HCT116 (cell line): ENCODE measurements around the gene ZSWIM3.

ENCODE experiments used
- ATF3 ChIP-seq: IDR thresholded peaks from 2 replicates; pipeline ENCODE4 v1.6.1; 2012
- CEBPB ChIP-seq: IDR thresholded peaks from 2 replicates; pipeline ENCODE4 v1.6.1; 2012; ENCODE audit warnings: low read depth
- EGR1 ChIP-seq: IDR thresholded peaks from 2 replicates; pipeline ENCODE4 v1.6.1; 2012; ENCODE audit warnings: low read depth
- ELF1 ChIP-seq: IDR thresholded peaks from 2 replicates; pipeline ENCODE4 v1.6.1; 2012; ENCODE audit warnings: low read depth, borderline replicate concordance
- EZH2 ChIP-seq: fragments of 200-600 bp; sonication (generic); IDR thresholded peaks from 2 replicates; pipeline ENCODE4 v1.6.1; 2017; ENCODE audit warnings: antibody characterized with exemption, mixed run types
- POLR2A ChIP-seq: IDR thresholded peaks from 2 replicates; pipeline ENCODE4 v1.7.0; 2011; ENCODE audit warnings: borderline replicate concordance; ENCODE audit not compliant: insufficient read depth, insufficient read length; ENCODE audit errors: extremely low read depth
- POLR2AphosphoS5 ChIP-seq: IDR thresholded peaks from 2 replicates; pipeline ENCODE4 v1.6.1; 2011; ENCODE audit warnings: mild to moderate bottlenecking, low read depth, low read length, moderate library complexity
- SP1 ChIP-seq: IDR thresholded peaks from 2 replicates; pipeline ENCODE4 v1.6.1; 2012; ENCODE audit warnings: low read depth
- YY1 ChIP-seq: IDR thresholded peaks from 2 replicates; pipeline ENCODE4 v1.6.1; 2011; ENCODE audit warnings: low read length, low read depth, moderate library complexity, mild to moderate bottlenecking; ENCODE audit not compliant: insufficient replicate concordance; ENCODE audit errors: extremely low read depth
- TF ChIP-seq, protein P1 (sequence below), 3 experiments: fragments of 200-600 bp in 1 of 3; sonication (generic) in 1 of 3; IDR thresholded peaks in 2 of 3; conservative IDR thresholded peaks in 1 of 3; 2 replicates each; pipeline ENCODE4 v1.5.1; 2012 to 2017; ENCODE audit warnings: low read depth in 2 of 3, low read length in 2 of 3, antibody characterized with exemption in 1 of 3, borderline replicate concordance in 1 of 3, control low read depth in 1 of 3, mild to moderate bottlenecking in 1 of 3, mixed read lengths in 1 of 3, mixed run types in 1 of 3, moderate library complexity in 1 of 3; ENCODE audit not compliant: insufficient read depth in 1 of 3

DNA sequence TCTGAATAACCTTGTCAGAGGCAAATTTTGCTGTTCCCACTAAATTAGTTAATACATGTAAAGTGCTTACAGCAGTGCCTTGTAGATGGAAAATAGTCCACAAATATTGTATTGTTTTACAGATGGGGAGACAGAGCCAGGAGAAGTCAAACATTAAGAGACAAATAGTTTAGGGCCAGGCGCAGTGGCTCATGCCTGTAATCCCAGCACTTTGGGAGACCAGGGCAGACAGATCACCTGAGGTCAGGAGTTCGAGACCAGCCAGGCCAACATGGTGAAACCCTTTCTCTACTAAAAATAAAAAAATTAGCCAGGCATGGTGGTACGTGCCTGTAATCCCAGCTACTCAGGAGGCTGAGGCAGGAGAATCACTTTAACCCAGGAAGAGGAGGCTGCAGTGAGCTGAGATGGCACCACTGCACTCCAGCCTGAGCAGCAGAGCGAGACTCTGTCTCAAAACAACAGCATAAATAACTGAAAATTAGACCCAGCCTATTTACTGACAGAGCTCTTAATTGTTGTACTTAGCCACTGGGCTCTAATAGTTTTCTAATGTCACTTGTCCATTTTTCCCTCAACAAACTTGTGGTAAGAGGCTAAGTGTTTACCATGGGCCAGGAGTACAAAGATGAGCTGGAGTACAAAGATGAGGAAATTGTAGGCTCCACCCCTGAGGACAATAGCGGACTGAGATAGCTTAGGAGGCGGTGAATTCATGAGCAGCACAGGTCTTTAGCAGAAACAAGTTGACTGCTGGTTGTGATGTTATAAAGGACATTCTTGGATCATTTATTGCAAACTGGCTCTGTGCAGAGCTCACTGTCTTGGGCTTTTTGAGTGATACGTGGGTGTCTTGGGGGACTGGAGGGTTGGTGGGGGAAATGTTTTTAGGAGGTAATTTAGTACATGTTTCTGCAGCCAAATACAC lies 6.4 kb downstream of the ZSWIM3 start:
- TF ChIP-seq, protein P1, sequence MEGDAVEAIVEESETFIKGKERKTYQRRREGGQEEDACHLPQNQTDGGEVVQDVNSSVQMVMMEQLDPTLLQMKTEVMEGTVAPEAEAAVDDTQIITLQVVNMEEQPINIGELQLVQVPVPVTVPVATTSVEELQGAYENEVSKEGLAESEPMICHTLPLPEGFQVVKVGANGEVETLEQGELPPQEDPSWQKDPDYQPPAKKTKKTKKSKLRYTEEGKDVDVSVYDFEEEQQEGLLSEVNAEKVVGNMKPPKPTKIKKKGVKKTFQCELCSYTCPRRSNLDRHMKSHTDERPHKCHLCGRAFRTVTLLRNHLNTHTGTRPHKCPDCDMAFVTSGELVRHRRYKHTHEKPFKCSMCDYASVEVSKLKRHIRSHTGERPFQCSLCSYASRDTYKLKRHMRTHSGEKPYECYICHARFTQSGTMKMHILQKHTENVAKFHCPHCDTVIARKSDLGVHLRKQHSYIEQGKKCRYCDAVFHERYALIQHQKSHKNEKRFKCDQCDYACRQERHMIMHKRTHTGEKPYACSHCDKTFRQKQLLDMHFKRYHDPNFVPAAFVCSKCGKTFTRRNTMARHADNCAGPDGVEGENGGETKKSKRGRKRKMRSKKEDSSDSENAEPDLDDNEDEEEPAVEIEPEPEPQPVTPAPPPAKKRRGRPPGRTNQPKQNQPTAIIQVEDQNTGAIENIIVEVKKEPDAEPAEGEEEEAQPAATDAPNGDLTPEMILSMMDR (IDR thresholded peaks at IDR 0.05 in 2 of 3, conservative IDR thresholded peaks at IDR 0.05 in 1 of 3; ENCODE audit: borderline replicate concordance in 1 of 3, insufficient read depth in 1 of 3, low read depth in 2 of 3, low read length in 2 of 3), result no peak
- TF ChIP-seq YY1, result no peak
- no peak for TF ChIP-seq EZH2
- no peak for TF ChIP-seq ELF1
- TF ChIP-seq EGR1, result no peak
- no peak for TF ChIP-seq SP1
- no peak for TF ChIP-seq POLR2A
- TF ChIP-seq POLR2AphosphoS5, result no peak
- TF ChIP-seq ATF3, result no peak
- no peak for TF ChIP-seq CEBPB
